Raji (cell line): ENCODE results near the gene EPS8L3.

ENCODE experiments used
- POLR2A ChIP-seq: IDR thresholded peaks from 2 replicates; pipeline ENCODE4 v1.6.1; 2011; ENCODE audit warnings: low read depth, low read length, control low read depth; ENCODE audit not compliant: insufficient read depth

Gene EPS8L3

DNA sequence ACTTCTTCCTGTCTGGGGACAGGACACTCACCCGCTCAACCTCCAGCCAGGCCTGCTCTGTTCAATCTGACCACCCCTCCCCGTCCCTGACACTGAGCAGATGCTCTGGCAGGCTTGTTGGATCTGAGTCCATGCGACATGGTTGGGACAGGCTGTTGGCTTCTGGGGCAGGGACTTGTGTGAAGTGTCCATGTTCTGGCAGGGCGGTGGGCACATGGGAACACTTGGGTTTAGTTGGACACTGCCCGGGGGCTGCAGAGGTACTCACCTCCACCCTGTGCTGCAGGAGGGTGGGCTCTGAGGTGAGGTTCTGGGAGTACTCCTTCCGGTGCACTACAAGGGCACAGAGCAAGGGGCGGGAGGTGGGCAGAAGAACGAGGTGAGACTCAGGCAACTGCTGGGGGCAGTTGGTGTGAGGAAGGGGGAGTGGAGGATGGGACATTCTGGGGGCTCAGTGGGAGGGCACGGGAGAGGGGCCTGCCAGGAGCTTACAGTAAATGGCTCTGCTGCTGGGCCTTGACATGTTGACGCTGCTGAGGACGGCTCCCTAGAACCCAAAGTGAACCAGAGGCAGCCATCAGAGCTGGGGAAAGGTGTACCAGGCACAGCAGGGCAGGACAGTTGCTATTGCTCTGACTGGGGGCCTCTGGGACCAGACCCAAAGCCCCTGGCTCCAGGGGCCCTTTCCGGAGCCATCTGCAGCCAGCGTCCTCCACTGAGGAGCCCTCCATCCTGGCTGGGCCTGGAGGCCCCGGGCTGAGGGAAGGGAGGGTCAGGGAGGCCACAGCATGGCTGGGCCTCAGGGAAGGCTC, 2.3 kb downstream of the EPS8L3 start:
- TF ChIP-seq POLR2A = no peak

DNA sequence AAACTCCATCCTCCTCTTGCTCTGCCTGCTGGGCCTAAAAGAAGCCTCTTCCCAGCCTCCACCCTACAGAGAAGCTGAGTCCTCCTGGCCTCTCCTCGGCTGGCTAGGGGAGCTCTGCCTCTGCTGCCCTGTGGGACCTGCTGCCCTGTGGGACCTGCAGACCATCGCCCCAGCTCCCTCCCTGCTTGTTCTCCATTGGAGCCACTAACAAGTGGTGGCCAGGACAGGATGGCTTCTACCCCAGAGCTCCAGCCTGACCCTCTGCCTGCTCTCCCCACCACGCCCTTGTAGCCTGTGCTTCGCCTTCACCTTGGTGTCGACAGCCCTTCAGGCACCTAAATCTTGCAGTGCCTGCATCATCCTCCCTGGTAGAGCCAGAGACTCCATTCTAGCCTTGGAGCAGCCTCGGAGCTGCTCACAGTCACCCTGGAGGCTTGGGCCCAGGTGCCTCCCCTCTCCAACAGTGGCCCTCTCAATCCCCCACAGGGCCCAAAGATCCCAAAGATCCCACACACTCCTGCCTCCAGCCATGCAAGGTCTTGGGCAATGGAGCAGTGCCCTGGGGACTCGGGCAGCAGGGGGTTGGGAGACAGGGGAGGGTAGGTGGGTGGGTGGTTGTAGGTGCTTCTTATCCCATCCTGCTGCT, 3.0 kb downstream of the EPS8L3 start:
- no peak for TF ChIP-seq POLR2A

DNA sequence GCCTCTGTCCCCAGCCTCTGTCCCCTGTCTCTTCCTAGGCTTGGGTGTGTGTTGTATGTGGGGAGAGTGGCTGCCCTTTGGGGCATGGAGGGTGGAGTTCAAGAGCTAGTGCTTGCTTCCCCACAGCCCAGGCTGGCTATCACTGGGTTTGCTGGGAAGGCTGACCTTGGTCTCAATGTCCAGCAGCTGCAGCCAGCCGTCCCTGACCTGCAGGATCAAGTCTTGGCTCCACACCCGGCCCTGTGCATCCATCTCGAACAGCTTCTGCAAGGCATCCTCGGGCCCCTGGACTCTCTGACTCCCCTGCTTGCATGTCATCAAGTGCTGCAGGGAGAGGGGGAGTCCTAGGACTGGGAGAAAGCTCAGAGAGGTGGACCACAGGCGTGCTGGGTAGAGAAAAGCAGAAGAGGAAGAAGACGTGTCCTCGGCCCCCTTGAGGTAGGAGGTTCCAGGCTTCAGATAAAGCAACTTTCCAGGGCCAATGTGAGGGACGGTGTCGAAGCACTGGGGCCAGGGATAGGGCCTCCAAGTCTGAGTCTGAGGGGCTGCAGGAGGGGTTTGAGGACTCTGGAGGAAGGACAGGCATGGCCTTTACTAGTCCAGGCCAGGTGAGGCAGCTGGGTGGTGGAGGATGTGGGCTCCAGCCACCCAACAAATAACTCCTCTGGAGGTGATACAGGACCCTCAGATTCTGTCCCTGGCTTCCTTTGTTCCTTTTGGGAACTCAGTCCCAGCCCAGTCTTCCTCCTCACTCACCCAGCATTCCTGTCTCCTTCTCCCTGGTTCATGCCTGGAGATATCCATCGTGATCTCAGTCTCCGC, 4.0 kb downstream of the EPS8L3 start:
- TF ChIP-seq POLR2A = no peak

DNA sequence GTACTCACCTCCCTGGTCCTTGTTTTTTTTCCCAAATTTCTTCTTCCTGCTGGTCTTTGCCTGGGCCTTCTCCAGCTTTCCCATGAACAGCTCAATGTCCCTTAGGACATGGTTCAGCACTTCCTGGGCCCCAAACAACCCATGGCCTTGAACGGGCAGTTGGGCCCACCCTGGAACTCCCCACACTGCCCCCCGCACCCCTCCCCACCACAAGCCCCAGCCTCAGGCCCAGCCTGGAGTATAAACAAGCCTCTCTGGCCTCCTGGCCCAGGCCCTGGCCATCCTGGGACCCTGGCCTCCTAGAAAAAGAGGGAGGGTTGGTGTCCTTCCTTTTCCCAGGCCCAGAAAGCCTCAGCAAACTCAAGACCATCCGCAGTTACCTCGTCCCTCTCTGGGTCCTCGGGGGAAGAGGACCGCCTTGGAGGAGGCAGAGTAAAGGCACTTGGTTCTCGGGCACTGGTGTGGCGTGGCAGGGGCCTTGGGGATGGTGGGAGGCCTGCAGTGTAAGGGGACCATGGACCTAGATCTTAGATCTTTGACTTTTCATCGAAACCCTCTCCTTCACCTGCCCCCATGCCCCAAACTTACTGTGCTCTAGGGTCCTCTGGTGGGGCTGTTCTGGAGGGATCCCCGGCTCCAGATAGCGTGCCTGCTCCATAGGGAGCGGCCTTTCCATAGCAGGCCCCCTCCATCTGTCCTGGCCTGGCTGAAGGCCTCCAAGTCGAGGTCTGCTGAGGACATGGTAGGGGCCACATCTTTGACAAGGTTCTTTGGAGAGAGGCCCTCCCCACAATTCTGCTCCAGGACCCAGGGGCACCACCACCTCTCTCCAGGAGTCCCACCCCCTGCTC, 5.6 kb downstream of the EPS8L3 start:
- TF ChIP-seq POLR2A = no peak

DNA sequence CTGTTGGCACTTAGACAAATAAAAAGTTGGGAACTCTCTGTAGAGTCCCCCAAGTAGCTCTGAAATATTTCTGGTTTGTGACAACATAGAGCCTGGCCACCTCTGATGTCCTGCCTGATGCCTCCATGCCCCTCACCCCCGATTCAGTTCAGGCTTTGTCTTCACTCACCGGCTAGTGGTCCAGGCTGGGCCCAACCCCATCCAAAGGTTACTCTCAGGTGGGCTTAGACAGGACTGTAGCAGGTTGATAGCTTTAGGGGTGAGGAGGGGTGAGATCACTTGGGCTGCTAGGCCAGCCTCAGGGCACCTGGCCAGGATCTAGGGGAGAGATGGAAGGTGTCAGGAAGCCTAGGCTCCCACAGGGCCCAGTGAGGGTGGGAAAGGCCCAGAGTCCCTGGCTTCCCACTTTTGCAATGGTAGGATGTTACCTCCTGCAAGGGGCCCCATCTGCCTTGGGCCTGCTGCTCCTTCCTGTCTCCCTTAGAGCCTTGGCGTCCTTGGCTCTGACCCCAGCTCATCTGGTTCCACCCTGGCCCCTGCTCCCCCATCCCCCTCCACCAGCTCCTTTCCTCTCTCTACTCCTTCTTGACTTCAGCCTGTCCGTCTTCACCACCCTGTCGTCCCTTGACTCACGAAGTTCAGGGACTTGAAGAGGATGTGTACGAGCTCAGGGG, 6.7 kb downstream of the EPS8L3 start:
- TF ChIP-seq POLR2A = no peak

DNA sequence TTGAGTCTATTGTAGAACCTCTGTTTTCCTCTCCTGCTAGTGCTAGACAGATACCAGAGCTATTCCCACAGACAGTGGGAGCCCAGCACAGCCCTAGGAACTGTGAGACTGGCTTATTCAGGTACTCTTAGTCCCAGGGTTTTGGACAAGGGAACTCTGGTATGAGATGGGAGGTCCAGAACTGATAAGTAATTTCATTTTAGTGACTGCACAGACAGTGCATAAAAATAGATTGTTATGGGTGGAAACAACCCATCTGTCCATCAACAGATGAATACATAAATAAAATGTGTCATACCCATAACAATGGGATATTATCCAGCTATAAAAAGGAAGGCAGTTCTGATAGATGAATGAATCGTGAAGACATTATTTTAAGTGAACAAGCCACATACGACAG, 9.0 kb downstream of the EPS8L3 start:
- TF ChIP-seq POLR2A = no peak

DNA sequence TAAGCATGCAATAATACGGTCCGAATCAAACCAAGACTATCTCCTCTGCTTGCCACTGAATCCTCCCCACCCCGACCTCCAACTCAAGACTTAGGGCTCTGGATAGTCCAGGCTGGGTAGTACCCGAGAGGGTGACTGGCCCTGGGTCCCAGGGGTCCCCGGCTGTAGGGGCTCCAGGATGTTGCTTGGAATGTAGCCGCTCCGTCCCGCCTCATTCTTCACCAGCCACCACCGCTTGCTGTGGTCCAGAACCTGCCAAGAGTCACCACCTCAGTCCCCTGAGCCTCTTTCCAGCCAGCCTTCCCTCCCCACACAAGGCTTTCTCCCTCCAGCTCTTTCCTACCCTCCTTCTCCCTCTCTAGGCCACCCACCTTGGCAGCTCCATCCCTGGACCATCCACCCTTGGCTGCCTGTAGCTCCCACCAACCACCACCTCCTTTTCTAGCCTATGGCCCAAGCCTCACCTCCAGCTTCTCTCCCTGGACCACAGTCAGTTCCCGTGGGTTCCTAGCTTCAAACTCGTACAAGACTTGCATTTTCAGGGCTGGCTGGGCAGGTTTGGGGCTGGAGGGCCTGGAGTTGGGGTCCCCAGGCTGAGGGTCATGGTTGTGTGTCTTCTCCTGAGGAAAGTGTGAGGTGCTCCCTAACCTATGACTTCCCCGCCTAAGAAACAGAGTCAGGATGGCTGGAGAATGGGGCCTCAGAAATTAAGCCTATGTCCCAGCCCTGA, 12.0 kb downstream of the EPS8L3 start:
- no peak for TF ChIP-seq POLR2A

DNA sequence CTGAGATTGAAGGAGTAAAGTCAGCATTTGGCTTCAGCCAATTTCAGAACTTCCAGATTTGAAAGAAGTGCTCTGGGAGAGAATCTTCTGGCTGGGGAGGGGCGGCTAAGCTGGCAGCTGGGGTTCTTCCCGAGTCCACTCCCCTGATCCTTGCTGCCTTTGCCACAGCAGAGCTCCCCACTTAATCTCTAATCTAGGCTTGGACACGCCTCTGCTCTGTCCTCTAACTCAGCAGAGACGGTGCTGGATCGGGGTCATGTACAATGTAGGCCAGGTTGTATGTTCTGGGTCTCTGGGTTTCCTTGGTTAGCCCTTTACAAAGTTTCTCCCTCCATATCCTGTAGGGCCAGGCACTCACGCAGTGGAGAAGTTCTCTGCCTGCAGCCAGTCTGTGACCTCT, 12.8 kb downstream of the EPS8L3 start:
- no peak for TF ChIP-seq POLR2A

DNA sequence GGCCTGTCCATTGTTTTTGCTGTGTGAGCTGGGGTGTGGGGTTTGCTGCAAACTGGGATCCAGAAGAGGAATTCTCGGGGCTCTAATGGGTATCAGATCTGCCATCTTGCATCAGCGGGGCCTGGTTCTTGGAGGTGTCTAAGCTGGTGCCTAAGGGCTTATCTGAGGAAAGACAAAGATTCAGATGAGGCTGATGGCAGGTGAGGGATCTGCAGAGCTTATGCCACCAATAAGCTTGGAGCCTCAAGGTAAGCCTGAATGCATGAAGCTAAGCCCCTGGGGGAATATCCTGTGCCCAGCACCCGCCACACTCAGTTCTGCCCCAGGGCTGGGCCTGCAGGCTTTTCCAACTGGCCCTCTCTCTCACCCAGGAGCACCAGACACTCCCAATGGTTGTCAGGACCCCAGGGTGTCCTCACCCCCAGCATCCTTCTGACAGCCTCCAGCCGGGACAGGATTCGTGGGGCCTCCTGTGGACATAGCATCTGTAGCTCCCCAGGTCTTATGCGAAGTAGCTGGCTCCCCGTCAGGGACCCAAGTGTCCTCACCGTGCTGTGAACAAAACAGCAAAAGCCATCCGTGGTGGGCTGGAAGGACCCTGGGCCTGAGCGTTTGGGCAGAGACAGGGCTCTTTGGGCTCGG, 13.4 kb downstream of the EPS8L3 start:
- no peak for TF ChIP-seq POLR2A

DNA sequence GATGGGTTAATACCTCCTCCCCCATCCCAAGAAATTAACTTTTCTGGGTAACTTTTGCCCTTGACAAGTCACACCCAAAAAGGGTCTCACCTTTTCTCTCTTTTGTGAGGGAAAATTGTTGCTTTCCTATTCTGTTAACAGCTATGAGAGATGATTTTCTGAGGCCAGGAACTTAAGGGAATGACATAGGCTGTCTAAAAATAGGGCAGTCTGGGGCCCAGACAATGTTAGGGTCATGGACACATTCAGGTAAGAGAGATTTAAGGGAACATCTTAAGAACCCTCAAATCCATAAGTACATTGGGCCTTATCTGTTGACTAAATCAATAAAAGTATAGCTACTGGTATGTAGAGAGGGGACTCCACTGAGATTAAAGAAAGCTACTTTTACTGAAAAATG, 14.5 kb downstream of the EPS8L3 start:
- no peak for TF ChIP-seq POLR2A

DNA sequence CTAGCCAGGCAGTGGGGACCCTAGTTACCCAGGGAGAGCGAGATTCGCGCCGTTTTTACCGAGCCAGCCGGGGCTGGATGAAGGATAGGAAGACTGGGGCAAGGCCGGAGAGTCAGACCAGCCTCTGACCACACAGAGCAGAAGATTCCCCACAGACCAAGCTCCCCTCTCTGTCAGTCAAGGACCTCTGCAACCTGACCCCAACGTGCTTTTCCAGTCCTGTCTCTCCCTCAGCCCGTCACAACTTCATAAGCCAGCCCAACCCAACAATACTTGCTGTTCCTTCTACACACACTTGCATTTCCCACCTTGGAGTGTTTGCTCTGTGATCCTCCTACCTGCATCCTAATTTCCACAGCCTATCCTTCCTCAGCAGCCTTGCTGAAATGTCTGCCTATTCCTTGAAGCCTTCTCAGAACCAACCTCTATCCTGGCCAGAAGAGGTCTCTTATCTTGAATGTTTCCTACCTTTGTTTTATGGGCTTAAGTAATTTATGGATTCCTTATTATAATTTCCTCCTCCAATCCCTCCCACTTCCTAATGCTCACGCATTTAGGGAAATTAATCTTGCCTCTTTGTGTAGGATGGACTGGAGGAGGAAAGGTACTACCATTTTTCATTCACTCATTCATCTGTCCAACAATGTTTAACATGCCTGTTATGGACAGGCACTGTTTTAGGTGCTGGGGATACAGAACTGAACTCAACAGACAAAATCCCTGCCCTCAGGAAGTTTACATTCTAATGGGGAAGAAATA, 22.9 kb downstream of the EPS8L3 start, which contains the start of gene GSTM3:
Gene GSTM3 (minus strand): TSS at position 424 of the 759 bp plus-strand sequence. CDS start 751 bp downstream, outside the sequence.
- no peak for TF ChIP-seq POLR2A
